AG09319 (cell line): ENCODE data around the gene GSG1.

Source experiments
- DNase-seq: peaks from one replicate; pipeline ENCODE4 v3.0.0-alpha.2; 2010; ENCODE audit warnings: low read depth; ENCODE audit errors: extremely low read depth
- TF ChIP-seq, protein P1 (sequence below): IDR thresholded peaks from 2 replicates; pipeline ENCODE4 v1.5.1; 2011; ENCODE audit warnings: low read depth, mild to moderate bottlenecking, inconsistent platforms, low read length, moderate library complexity

Gene GSG1

DNA sequence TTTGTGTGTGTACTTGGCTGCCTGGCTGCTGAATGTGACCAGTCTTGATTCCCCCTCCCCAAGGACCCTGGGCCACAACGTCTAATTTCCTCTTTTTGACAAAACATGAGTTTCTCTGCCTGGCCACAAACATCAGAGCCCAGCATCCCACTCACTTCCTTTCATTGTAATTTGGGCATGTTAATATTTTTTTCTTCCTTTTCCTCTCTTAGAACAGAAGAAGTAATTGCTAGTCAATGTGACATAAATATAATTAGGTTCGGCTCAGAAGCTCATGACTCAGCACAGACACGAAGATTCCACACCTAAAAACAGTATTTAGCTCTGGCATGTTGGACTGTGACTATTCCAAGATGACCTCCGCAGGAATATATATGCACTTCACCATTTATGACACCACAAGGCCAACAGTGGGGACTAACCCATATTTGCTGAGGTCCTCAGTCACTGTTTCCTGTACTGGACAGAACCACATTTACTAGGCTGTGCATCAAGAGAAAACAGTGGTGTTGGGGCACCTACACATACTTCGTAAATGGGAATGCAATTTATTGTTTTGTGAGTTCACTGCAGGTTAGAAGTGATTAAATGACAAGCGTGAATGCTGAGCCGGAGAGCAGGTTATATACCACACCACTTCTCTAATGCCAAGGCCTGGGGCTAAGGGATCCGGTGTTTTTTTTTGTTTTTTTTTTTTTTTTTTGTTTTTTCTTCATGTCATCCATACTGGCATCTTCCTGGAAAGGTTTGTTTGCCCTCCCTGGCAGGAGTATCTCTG lies 4.2 kb downstream of the GSG1 start:
- DNase-seq = no peak

DNA sequence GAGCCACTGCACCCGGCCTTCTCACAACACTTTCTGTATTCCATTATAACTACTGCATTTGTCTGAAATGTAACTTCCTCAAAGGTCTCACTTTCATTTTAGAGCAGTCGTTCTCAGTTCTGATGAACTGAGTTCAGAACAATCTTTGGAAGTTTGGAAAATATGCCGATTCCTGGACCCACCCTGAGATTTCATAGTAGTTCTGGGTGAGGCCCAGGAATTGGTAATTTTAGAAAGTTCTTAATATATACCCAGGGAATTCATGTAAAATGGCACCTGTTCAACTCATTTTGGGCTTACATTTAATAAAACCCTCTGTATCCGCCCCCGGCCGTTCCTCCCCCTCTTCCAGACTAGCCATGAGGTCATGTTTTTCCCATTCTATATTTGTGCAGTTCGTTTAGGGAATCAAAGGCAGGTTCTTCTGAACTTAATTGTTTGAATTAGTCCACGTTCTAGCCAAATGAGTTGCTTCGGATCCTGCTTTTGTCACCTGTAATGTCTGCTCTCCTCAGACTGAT lies 5.9 kb downstream of the GSG1 start:
- DNase-seq = no peak
- TF ChIP-seq, protein P1, sequence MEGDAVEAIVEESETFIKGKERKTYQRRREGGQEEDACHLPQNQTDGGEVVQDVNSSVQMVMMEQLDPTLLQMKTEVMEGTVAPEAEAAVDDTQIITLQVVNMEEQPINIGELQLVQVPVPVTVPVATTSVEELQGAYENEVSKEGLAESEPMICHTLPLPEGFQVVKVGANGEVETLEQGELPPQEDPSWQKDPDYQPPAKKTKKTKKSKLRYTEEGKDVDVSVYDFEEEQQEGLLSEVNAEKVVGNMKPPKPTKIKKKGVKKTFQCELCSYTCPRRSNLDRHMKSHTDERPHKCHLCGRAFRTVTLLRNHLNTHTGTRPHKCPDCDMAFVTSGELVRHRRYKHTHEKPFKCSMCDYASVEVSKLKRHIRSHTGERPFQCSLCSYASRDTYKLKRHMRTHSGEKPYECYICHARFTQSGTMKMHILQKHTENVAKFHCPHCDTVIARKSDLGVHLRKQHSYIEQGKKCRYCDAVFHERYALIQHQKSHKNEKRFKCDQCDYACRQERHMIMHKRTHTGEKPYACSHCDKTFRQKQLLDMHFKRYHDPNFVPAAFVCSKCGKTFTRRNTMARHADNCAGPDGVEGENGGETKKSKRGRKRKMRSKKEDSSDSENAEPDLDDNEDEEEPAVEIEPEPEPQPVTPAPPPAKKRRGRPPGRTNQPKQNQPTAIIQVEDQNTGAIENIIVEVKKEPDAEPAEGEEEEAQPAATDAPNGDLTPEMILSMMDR = no peak

More for the DNA sequence above, 4.2 kb downstream of the GSG1 start:
- TF ChIP-seq, protein P1 = no peak

DNA sequence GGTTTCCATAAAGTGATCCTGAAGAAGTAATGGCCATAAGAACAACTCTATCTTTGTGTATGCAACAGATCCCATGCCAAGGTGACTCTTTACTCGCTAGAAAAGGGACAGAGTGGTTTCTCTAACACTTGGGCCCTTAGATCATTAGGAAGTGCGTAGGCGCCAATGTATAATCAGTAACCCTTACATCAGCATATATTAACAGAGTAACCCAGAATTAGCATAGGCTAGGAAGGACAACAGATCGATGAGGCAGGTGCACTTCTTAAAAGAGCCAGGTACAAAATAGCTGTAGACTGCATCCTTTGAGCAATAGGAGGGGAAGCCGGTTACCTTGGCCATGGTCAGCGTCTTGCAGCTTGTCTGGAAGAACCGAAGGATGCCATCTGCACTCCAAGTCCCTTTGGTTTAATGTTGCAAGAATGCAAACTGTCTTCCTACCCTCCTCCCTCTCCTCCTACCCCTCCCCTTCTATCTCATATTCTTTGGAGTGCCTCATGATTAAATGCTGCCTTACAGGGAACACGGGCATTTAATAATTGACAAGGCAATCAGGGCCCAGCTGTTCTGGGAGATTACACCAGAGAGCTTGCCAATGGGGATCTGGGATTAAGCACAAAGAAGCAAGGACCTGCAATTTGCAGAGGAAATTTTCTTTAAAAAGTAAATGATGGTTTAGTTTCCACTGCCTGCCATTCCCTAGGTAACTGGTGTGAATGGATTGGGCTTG lies 8.0 kb downstream of the GSG1 start:
- no peak for DNase-seq

DNA sequence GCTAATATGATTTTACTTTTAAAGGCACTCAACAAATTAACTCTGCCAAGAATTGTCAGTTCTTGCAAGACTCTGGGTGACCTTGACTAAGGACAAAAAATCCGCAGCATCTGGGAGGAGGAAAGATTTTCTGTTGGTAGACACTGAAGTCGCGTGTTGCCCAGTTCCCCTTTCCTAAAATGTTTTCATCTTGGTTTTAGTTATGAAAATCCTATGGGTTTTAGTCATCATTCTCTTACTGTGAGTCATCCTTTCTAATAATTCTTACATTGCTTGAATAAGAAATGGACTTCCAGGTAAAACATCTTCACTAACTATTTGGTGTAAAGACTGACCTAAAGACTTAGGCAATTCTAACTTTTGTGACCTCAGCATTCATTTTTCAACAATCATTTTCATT lies 9.1 kb downstream of the GSG1 start:
- TF ChIP-seq, protein P1 = no peak
- no peak for DNase-seq

More for the DNA sequence above, 8.0 kb downstream of the GSG1 start:
- TF ChIP-seq, protein P1 = no peak

DNA sequence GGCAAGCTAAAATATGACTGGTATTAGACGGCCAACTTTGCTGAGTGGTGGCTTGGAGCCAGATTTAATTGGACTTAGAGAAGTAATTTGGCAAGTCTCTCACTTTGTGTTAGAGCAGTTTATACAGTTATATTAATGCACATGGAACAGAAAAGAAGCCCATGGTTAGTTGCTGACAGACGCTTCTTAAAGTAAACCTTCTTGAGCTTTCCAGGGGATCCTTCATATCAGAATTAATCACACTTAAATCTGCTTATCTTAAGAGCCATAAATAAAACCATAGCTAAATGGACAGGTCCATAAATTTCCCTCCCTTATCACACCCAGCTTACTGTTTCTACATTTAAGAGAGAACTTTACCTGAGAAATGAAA lies 9.6 kb downstream of the GSG1 start:
- DNase-seq = no peak
- TF ChIP-seq, protein P1 = no peak

DNA sequence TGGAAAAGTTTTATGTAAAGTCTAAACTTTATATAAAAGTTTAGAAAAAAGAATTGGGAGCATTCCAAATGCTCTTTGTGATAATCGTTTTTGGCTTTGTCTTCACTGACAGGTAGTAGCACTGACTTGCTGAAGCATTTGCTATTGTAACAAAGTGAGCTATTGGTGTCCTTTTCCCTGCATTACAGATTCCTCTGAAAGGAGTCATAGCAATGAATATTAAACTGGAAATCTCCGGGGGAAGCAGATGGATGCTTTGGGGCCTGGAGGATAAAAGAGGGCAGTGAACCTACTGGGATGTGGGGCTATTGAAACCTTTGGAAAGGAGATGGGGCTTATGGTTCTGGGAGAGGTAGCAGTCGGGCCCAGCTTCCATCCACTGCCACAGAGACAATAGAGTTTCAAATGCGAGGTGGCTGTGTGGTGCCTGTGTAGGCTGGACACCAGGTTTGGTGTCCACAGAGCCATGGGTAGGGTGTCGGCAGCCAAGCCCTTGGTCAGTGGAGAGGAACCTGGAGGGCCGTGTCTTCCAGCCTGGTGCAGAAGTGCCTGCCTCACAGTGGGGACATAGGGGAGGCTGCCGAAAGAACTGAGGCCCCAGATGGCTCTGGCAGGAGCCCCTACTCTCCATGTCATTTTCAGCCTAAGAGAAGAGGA lies 10.1 kb downstream of the GSG1 start:
- DNase-seq = no peak
- TF ChIP-seq, protein P1 = no peak
